SK-N-SH treated with all-trans-retinoic acid at 6 μM for 48 hours (cell line): ENCODE measurements around the gene SENP5.

Source experiments
- ATAC-seq: fragments of 200-7000 bp; cut with Tn5 transposase; 3 replicates; pipeline ENCODE4 v1.9.1; 2020; ENCODE audit warnings: mild to moderate bottlenecking, moderate library complexity
- ARNTL ChIP-seq: fragments of 450-650 bp; formaldehyde crosslinking; IDR thresholded peaks from 2 replicates; pipeline ENCODE4 v1.5.0; 2020; ENCODE audit warnings: low read depth, mild to moderate bottlenecking, moderate library complexity, borderline replicate concordance
- CSDC2 ChIP-seq: fragments of 250-450 bp; sonication (Bioruptor Pico); IDR thresholded peaks from 2 replicates; pipeline ENCODE4 v1.5.0; 2020; ENCODE audit warnings: mild to moderate bottlenecking, moderate library complexity
- CSRNP3 ChIP-seq: fragments of 250-450 bp; sonication (Bioruptor Pico); IDR thresholded peaks from 2 replicates; pipeline ENCODE4 v1.5.1; 2021; ENCODE audit warnings: mild to moderate bottlenecking, moderate library complexity
- ISL1 ChIP-seq: fragments of 250-450 bp; sonication (Bioruptor Pico); IDR thresholded peaks from 2 replicates; pipeline ENCODE4 v2.1.2; 2022; ENCODE audit warnings: mild to moderate bottlenecking, moderate library complexity
- PATZ1 ChIP-seq: fragments of 250-450 bp; sonication (Bioruptor Pico); IDR thresholded peaks from 2 replicates; pipeline ENCODE4 v1.8.0; 2020; ENCODE audit warnings: mild to moderate bottlenecking, moderate library complexity, borderline replicate concordance
- POU6F1 ChIP-seq: fragments of 250-450 bp; sonication (Bioruptor Pico); IDR thresholded peaks from 2 replicates; pipeline ENCODE4 v1.8.0; 2021; ENCODE audit warnings: low read depth, mild to moderate bottlenecking, moderate library complexity, borderline replicate concordance
- PPARA ChIP-seq: fragments of 250-450 bp; sonication (Bioruptor Pico); IDR thresholded peaks from 2 replicates; pipeline ENCODE4 v1.5.0; 2020; ENCODE audit warnings: mild to moderate bottlenecking, borderline replicate concordance
- RARB ChIP-seq: fragments of 250-450 bp; sonication (Bioruptor Pico); IDR thresholded peaks from 2 replicates; pipeline ENCODE4 v1.8.0; 2021; ENCODE audit warnings: mild to moderate bottlenecking, moderate library complexity
- TCF4 ChIP-seq: fragments of 250-450 bp; sonication (Bioruptor Pico); IDR thresholded peaks from 2 replicates; pipeline ENCODE4 v1.8.0; 2021; ENCODE audit warnings: mild to moderate bottlenecking, moderate library complexity, borderline replicate concordance
- TOX ChIP-seq: fragments of 250-450 bp; sonication (Bioruptor Pico); IDR thresholded peaks from 2 replicates; pipeline ENCODE4 v1.8.0; 2021; ENCODE audit warnings: mild to moderate bottlenecking, moderate library complexity, borderline replicate concordance
- TSHZ2 ChIP-seq: fragments of 250-450 bp; sonication (Bioruptor Pico); IDR thresholded peaks from 2 replicates; pipeline ENCODE4 v1.5.0; 2020; ENCODE audit warnings: mild to moderate bottlenecking, moderate library complexity
- ZFP3 ChIP-seq: fragments of 250-450 bp; sonication (Bioruptor Pico); IDR thresholded peaks from 2 replicates; pipeline ENCODE4 v1.5.0; 2020; ENCODE audit warnings: mild to moderate bottlenecking, moderate library complexity
- ZFP30 ChIP-seq: fragments of 450-650 bp; formaldehyde crosslinking; IDR thresholded peaks from 2 replicates; pipeline ENCODE4 v1.5.0; 2022; ENCODE audit warnings: mild to moderate bottlenecking, moderate library complexity
- ZNF565 ChIP-seq: fragments of 450-650 bp; formaldehyde crosslinking; conservative IDR thresholded peaks from 2 replicates; pipeline ENCODE4 v1.5.0; 2020; ENCODE audit warnings: low read depth, mild to moderate bottlenecking, moderate library complexity
- ZNF70 ChIP-seq: fragments of 450-650 bp; formaldehyde crosslinking; IDR thresholded peaks from 2 replicates; pipeline ENCODE4 v1.5.0; 2020; ENCODE audit warnings: mild to moderate bottlenecking, moderate library complexity
- ZNF8 ChIP-seq: fragments of 450-650 bp; formaldehyde crosslinking; IDR thresholded peaks from 2 replicates; pipeline ENCODE4 v1.5.0; 2020; ENCODE audit warnings: mild to moderate bottlenecking, moderate library complexity

SENP5 gene

GRCh38 chr3:196931828-196932587 is 64.3 kb downstream of the SENP5 start (continued):
- no peak for TF ChIP-seq TOX (CRISPR knock-in tag)
- no peak for TF ChIP-seq ZFP3 (CRISPR knock-in tag)
- TF ChIP-seq ISL1 (CRISPR knock-in tag), result no peak
- no peak for TF ChIP-seq PATZ1 (CRISPR knock-in tag)

GRCh38 chr3:196932600-196932999 is 64.9 kb downstream of the SENP5 start:
- ATAC-seq, result no peak
- TF ChIP-seq PPARA (CRISPR knock-in tag) (no peak), ZNF565 (no peak), ZNF70 (CRISPR knock-in tag) (no peak), ARNTL (CRISPR knock-in tag) (no peak), ZFP3 (CRISPR knock-in tag) (no peak), RARB (no peak), TOX (CRISPR knock-in tag) (no peak), PATZ1 (CRISPR knock-in tag) (no peak), CSDC2 (CRISPR knock-in tag) (no peak), TCF4 (no peak)

GRCh38 chr3:196936288-196936687 is 68.6 kb downstream of the SENP5 start:
- no peak for ATAC-seq

More at GRCh38 chr3:196936288-196936687, 68.6 kb downstream of the SENP5 start:
- TF ChIP-seq ZFP3 (CRISPR knock-in tag), result no peak
- no peak for TF ChIP-seq ZFP30 (CRISPR knock-in tag)
- no peak for TF ChIP-seq ZNF565
- no peak for TF ChIP-seq CSRNP3 (CRISPR knock-in tag)
- no peak for TF ChIP-seq POU6F1 (CRISPR knock-in tag)
- no peak for TF ChIP-seq ZNF70 (CRISPR knock-in tag)
- no peak for TF ChIP-seq ARNTL (CRISPR knock-in tag)
- no peak for TF ChIP-seq TSHZ2 (CRISPR knock-in tag)
- no peak for TF ChIP-seq PATZ1 (CRISPR knock-in tag)
- no peak for TF ChIP-seq ZNF8 (CRISPR knock-in tag)
- TF ChIP-seq TCF4, result no peak
- no peak for TF ChIP-seq CSDC2 (CRISPR knock-in tag)
- no peak for TF ChIP-seq TOX (CRISPR knock-in tag)
